ENCODE results near the gene MTHFSD. TPM values are rescaled to one million over a fixed set of nuclear protein-coding genes. Genes with fewer than 3 reads are reported as not detected.

MTHFSD gene
- total RNA-seq, 1 donor from 2014 or later, result 7.1 TPM

- H3K4me3 ChIP-seq (ENCODE audit: low read depth, low read length), result no peak overlapping the region
- no peak for DNase-seq (ENCODE audit: low read depth)
- TF ChIP-seq CTCF (conservative IDR thresholded peaks at IDR 0.05; ENCODE audit: low read depth, low read length), result no peak
Measured at GRCh38 chr16:86490859-86491639, 64.0 kb downstream of the MTHFSD start.

- no peak overlapping the region for H3K4me3 ChIP-seq (ENCODE audit: low read depth, low read length)
- no peak for DNase-seq (ENCODE audit: low read depth)
Measured at GRCh38 chr16:86485746-86486145, 69.3 kb downstream of the MTHFSD start.

GRCh38 chr16:86484240-86484639 is 70.8 kb downstream of the MTHFSD start:
- H3K4me3 ChIP-seq (ENCODE audit: low read depth, low read length), result no peak overlapping the region
- no peak for DNase-seq (ENCODE audit: low read depth)
- no peak for TF ChIP-seq CTCF (conservative IDR thresholded peaks at IDR 0.05; ENCODE audit: low read depth, low read length)

More at GRCh38 chr16:86485746-86486145, 69.3 kb downstream of the MTHFSD start:
- TF ChIP-seq CTCF (conservative IDR thresholded peaks at IDR 0.05; ENCODE audit: low read depth, low read length), result no peak

GRCh38 chr16:86481607-86482006 is 73.4 kb downstream of the MTHFSD start:
- DNase-seq (ENCODE audit: low read depth), result no peak
- TF ChIP-seq CTCF (conservative IDR thresholded peaks at IDR 0.05; ENCODE audit: low read depth, low read length), result no peak
- H3K4me3 ChIP-seq (ENCODE audit: low read depth, low read length), result no peak overlapping the region

- no peak for TF ChIP-seq CTCF (conservative IDR thresholded peaks at IDR 0.05; ENCODE audit: low read depth, low read length)
- DNase-seq (ENCODE audit: low read depth), result no peak
- H3K4me3 ChIP-seq (ENCODE audit: low read depth, low read length), result no peak overlapping the region
Measured at GRCh38 chr16:86480444-86480843, 74.6 kb downstream of the MTHFSD start.

Other genes with a start within 250 kb of the MTHFSD start
- gene FOXF1, start 44.7 kb downstream of the MTHFSD start, total RNA-seq, result 0.12 TPM in 1 of 2 replicates, not detected in the other
- gene FOXC2, start 11.6 kb upstream of the MTHFSD start, total RNA-seq, result 26.5 and 30.1 TPM in 2 replicates
- 11.6 and 14.6 TPM in 2 replicates for gene FOXL1, start 23.3 kb upstream of the MTHFSD start, total RNA-seq

Measured in epithelial cell of proximal tubule (primary cell).